HG03139 (cell line): Measurements from ENCODE around the gene BACE1.

ENCODE experiments used
- ATAC-seq: cut with Tn5 transposase; IDR thresholded peaks from one replicate; pipeline ENCODE4 v1.9.1; 2021; ENCODE audit not compliant: unreplicated experiment

The BACE1 gene

GRCh38 chr11:117313091-117313490, 3.0 kb downstream of the BACE1 start:
- ATAC-seq = no peak

DNA sequence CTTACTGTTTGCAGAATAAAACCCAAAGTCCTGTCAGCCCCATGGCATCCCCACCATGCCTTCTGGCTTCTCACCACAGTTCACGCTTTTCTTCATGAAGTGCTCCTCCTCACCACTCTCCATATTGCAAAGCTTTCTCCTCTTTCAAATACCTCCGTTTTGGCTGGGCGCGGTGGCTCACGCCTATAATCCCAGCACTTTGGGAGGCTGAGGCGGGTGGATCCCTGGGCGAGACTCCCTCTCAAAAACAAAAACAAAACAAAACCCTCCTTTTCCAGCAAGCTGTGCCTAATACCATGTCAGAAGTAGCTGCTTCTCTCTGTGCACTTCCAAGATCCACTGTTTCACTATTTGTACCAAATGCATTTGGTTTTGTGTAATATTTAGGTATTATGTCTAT, 6.7 kb downstream of the BACE1 start:
- ATAC-seq = no peak

DNA sequence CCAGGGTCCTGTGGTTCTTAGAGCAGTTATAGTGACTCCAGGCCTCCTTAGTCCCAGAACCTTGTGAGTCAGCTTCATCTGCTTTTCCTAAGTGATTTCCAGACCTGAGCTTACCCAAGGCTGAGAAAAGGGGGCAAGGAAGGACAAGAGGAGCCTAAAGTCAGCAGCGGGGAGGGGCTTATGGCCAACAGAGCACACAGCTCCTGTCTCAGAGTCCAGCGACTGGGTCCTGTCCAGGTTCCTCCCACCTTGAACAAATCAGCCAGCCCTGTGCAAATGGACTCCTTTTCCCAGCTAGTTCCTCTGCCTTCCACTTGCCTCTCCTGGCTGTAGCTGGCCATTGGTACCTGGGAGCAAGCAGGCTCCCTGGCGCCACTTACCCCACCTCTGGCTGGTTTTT, 10.9 kb downstream of the BACE1 start:
- ATAC-seq = no peak

DNA sequence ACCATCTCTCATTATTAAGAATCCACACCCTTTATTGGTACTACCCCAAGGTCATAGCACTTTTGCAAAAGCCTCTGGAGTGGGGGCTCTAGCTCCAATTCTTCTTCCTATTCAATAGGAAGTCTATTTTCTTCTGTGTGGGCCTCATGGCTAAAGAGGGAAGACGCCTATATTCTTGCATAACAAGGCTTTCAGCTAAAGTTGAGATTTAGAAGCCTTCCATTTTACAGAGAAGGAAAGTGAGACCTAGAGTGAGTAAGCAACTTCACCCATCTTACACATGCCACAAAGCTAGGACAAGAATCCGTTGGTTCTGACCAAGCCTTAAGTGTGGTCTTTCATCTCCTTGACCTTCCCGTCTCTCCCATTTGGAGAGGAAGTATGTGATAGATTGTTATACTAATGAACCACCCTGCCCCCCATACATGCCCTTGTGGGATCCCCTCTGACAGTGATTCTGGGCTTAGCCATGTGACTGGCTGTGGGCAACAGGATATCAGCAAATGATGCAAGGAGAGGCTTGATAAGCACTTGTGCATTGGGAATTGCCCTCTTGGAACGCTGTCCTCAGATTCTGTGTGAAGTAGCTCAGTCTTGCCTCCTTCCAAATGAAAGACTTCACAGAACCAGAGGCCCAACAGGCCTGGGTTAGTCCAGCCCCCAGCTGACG, 12.3 kb downstream of the BACE1 start:
- ATAC-seq = no peak

- no peak for ATAC-seq
These were observed 13.0 kb downstream of the BACE1 start for GRCh38 chr11:117303101-117303500.

DNA sequence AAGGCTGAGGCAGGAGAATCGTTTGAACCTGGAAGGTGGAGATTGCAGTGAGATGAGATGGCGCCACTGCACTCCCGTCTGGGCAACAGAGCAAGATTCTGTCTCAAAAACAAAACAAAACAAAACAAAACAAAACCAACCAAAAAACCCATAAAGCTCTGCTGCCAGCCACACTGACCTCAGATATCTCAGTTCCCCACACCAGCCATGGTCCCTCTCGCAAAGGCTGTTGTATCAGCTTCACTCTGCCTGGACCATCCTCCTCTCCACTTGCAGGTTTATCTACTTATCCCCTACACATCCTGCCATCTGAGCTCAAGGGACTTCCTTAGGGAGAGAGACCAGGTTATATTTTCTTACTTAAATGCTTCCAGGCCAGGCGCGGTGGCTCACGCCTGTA, 13.8 kb downstream of the BACE1 start:
- ATAC-seq = no peak

GRCh38 chr11:117300773-117301172, 15.3 kb downstream of the BACE1 start:
- ATAC-seq = no peak

DNA sequence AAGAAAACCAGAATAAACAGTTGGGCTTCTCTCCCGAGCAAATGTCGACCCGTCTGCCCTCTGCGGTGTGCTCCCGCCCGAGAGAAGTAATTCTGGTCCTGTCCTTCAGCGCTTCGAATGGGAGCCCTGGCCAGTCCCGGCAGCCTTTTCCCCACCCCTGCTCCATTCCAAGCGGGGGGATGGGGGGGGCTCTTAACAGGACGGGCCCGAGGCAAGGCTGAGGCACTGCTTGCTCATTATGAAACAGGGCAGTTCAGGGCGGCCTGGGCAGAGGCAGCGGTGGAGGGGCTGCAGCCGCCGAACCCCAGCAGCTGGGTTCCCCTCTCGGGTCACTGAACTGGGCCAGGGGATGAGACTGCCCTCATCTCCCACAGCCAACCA, 15.8 kb downstream of the BACE1 start:
- no peak for ATAC-seq

- ATAC-seq = no peak
These were observed 16.4 kb downstream of the BACE1 start for GRCh38 chr11:117299351-117300282.

DNA sequence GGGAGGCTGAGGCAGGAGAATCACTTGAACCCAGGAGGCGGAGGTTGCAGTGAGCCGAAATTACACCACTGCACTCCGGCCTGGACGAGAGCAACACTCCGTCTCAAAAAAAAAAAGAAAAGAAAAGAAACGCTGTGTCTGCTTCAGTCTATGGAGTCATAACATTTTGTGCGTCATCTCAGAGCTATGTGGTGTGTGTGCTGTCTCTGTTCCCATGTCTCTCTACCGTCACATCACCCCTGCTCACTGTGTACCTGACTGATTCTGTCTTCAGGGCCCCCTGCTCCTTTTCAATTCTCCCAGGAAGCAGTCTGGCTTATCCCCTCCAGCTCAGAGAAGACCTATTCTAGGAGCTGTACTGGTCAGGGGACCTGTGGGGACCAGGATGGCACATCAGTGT, 17.9 kb downstream of the BACE1 start:
- no peak for ATAC-seq

DNA sequence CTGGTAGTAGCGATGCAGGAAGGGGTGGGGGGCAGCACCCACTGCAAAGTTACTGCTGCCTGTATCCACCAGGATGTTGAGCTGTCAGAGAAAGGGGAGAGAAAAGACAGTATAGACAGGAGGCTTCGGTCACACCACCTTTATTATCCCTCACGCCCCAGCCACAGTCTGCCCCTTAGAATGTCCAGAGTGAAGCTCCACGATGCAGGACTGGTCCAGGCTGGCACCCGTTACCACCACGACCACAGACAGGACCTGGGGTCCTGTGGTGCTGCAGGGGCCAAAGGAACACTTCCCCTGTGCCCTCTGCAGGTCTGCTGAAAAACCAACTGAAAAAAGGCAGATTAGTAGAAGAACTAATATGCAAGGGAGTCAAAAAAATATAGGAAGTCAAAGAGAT, 19.2 kb downstream of the BACE1 start:
- no peak for ATAC-seq

GRCh38 chr11:117295438-117296137, 20.5 kb downstream of the BACE1 start:
- no peak for ATAC-seq

DNA sequence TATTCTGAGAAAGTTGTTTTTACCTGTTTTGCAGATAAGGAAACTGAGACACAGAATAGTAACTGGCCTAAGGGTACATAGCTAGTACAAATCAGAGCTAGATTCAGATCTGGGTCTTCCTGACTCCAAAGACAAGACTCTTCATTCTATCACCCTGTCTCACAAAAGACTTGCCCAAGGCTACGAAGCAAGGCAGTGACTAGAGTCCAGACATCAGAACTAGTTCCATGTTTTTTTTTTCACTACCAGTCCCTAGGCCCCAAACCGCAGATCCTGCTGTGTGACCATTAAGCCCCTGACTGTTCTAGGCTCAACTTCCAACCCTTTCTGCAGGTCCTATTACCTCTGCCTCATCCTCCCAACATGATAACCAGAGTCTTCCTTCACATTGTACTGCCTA, 23.4 kb downstream of the BACE1 start:
- no peak for ATAC-seq

DNA sequence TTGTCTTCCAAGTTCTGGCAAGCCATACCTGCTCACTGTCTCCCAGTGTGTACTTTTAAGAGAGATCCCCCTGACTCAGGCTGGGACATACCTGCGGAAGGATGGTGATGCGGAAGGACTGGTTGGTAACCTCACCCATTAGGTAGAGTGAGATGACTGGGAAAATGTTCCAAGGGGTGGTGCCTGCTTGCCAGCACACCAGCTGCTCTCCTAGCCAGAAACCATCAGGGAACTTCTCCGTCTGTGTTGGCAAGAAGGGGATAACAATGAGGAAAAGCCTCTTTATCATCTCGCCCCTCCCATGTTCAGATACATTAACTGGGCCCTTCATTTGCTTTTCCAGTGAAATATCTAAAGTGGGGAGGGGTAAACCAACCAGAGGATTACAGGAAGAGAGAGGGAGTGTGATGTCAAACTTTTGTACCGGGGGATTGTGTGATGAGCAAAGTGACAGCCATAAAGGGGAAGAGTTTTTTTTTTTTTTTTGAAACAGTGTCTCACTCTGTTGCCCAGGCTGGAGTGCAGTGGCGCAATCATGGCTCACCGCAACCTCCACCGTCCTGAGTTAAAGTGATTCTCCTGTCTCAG, 25.2 kb downstream of the BACE1 start, which contains the start of gene BACE1-AS:
TSS of gene BACE1-AS (plus strand) at position 538 of the 588 bp plus-strand sequence.
- ATAC-seq = no peak

DNA sequence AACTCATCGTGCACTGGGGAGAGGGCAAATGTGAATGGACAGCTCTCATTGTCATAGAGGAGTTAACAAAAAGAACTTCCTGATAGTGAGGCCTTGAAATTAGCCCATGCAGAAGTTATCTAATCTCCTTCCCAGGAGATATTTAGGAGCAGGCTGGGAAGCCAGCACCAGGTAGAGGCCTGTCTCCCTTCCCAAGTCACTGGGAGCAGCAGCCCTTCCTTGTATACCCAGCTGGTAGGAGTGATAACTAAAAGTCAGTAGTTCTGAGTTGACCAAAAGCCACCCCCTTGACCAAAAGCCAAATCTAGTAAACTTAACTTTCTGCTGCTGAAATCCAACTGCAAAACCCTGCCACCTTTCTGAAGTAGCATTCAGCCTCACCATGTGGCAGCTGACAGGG, 26.3 kb downstream of the BACE1 start:
- ATAC-seq = no peak

- ATAC-seq = no peak
These were observed 28.4 kb downstream of the BACE1 start for GRCh38 chr11:117287668-117288067.

DNA sequence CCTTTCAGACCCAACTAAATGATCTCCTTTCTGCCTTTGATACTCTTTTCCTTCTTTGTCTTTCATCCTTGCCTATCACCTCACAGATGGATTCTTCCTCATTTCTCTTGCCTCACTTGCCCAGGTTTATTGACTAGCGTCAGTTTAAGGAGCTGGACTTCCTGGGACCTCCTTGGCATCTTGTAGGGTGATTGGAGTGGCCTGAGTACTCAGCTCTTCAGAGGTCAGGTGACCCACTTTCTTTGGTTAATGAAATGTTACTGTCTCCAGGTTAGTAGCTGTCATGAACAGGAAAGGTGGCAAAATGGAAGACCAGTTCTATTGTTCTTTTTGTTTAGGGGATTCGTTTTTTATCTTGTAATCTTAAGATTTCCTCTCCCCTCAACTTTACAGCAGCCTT, 29.5 kb downstream of the BACE1 start:
- ATAC-seq = no peak

DNA sequence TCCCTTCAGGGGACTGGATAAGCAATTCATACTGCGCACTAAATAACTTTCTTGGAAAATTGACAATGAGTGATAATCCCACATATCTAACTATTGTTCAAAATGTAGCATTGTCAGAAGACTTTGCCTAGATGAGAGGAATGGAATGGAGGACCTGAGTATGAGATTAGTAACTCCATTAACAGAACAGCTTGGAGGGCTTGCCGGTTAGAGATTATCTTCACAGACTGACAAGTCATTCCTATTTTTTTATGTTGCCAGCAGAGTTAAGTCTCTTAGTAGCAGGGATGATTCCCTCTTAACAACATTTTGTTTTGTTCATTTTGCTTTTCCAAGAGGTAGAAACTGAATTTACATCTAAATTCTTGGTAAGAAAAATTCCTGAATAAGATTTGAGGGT, 32.0 kb downstream of the BACE1 start:
- no peak for ATAC-seq

GRCh38 chr11:117282956-117283355, 33.1 kb downstream of the BACE1 start:
- ATAC-seq = no peak

GRCh38 chr11:117281869-117282268, 34.2 kb downstream of the BACE1 start:
- ATAC-seq = no peak

DNA sequence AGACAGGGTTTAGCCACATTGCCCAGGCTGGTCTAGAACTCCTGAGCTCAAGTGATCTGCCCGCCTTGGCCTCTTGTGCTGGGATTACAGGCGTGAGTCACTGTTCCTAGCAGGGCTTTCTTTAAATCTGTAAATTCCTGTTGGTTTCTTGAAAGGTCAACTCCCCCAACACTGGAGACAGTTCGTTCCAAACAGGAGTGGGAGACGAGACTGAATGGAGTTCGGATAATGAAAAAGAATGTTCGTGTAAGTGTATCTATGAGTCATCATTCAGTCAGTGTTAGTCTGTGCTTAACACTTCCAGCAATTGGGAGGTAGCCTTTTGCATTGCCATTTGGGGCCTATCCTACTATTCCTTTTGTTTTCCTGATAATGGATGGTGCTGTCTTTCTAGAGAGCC, 34.9 kb downstream of the BACE1 start:
- ATAC-seq = no peak
